Measurements from ENCODE around the gene PSMD14. TPM values are rescaled to one million over a fixed set of nuclear protein-coding genes. Genes with fewer than 3 reads are reported as not detected.

The PSMD14 gene
- total and polyA plus RNA-seq, 2 of the 13 experiments (the other 11 are each of a cell fraction or from before 2014, with no cell fraction given), result 60.6 to 149 TPM

GRCh38 chr2:161424891-161425727 is 116.9 kb downstream of the PSMD14 start:
- H3K27ac ChIP-seq (ENCODE audit: extremely low read length, insufficient read depth, low read length), result no peak overlapping the region
- H3K4me3 ChIP-seq (replicated peaks in 1 of 3; ENCODE audit: insufficient read depth in 1 of 3, low read depth in 2 of 3, low read length in 3 of 3), result no peak overlapping the region
- H3K79me2 ChIP-seq (ENCODE audit: insufficient read depth, low read length), result no peaks in the 10 kb centered on the region
- ChIA-PET CTCF (ENCODE audit: low intra/inter-chr PET ratio, low total read pairs) (no interaction called here), POLR2A (no interaction called here)
- no peak overlapping the region for H2AFZ ChIP-seq (ENCODE audit: low read length)
- ATAC-seq, result no peak
- DNase-seq (ENCODE audit: low spot score), result no peak
- no peak overlapping the region for H3K4me2 ChIP-seq (ENCODE audit: low read depth, low read length)
- peaks cover 2 to 47% of the 10 kb centered on the region in 2 experiments; a peak in 4 of 5 replicates for H3K27me3 ChIP-seq (ENCODE audit: control insufficient read depth in 1 of 2, insufficient read depth in 2 of 2, low read length in 2 of 2)
- in situ Hi-C loops (cut with HindIII; ENCODE audit: extremely low pct_ligation_motif_present, low pct_unique_long_range_greater_than_20kb) (no loop called here), intact Hi-C loops (cut with micrococcal nuclease; ENCODE audit: unreplicated experiment) (no loop called here)
- TF ChIP-seq MAFK (conservative IDR thresholded peaks at IDR 0.05 in 1 of 2, IDR thresholded peaks at IDR 0.05 in 1 of 2; ENCODE audit: low read length in 2 of 2), result peak; percentile 62 to 78
- TF ChIP-seq MAFF (IDR thresholded peaks at IDR 0.05; ENCODE audit: low read depth, low read length), result peak; percentile 73
- no peak for TF ChIP-seq MED1 (CRISPR knock-in tag; IDR thresholded peaks at IDR 0.05)
- H3K9me3 ChIP-seq (ENCODE audit: low read length), result no peaks in the 10 kb centered on the region
- H3K4me1 ChIP-seq (ENCODE audit: insufficient read depth, low read length), result no peaks in the 10 kb centered on the region
- BruUV-seq (replicated peaks), result no TSS peak
- H3K36me3 ChIP-seq (replicated peaks in 1 of 2; ENCODE audit: control insufficient read depth in 1 of 2, insufficient read depth in 2 of 2, low read length in 2 of 2), result no peaks in the 10 kb centered on the region
- no peak for FAIRE-seq
- H4K20me1 ChIP-seq (ENCODE audit: insufficient read depth, low read length), result no peaks in the 10 kb centered on the region
- 8% methylated on average over 4 of the region's 4 CpGs for WGBS (ENCODE audit: low lambda C conversion rate)
- no peak overlapping the region for H3K9ac ChIP-seq (ENCODE audit: insufficient read depth, low read depth, low read length)

GRCh38 chr2:161425728-161426454 is 117.7 kb downstream of the PSMD14 start:
- H2AFZ ChIP-seq (ENCODE audit: low read length), result no peak overlapping the region
- H3K9me3 ChIP-seq (ENCODE audit: low read length), result no peaks in the 10 kb centered on the region
- WGBS (ENCODE audit: low lambda C conversion rate), result 37% methylated on average over 17 of the region's 17 CpGs
- no peak overlapping the region for H3K9ac ChIP-seq (ENCODE audit: insufficient read depth, low read depth, low read length)
- intact Hi-C loops (cut with micrococcal nuclease; ENCODE audit: unreplicated experiment) (no loop called here), in situ Hi-C loops (cut with HindIII; ENCODE audit: extremely low pct_ligation_motif_present, low pct_unique_long_range_greater_than_20kb) (no loop called here)
- peaks cover 0 to 39% of the 10 kb centered on the region in 2 experiments; a peak in 3 of 5 replicates for H3K27me3 ChIP-seq (ENCODE audit: control insufficient read depth in 1 of 2, insufficient read depth in 2 of 2, low read length in 2 of 2)
- no peaks in the 10 kb centered on the region for H4K20me1 ChIP-seq (ENCODE audit: insufficient read depth, low read length)
- POLR2A ChIA-PET, result no interaction called here
- no peaks in the 10 kb centered on the region for H3K4me1 ChIP-seq (ENCODE audit: insufficient read depth, low read length)
- no peak overlapping the region for H3K4me2 ChIP-seq (ENCODE audit: low read depth, low read length)
- CTCF ChIA-PET (ENCODE audit: low intra/inter-chr PET ratio, low total read pairs), result no interaction called here
- H3K27ac ChIP-seq (ENCODE audit: extremely low read length, insufficient read depth, low read length), result no peak overlapping the region
- no peak for TF ChIP-seq MED8 (CRISPR knock-in tag; IDR thresholded peaks at IDR 0.05; ENCODE audit: insufficient replicate concordance)
- no peak for TF ChIP-seq XRCC5 (optimal IDR thresholded peaks at IDR 0.05; ENCODE audit: low read length)
- TF ChIP-seq ZNF816 (CRISPR knock-in tag; IDR thresholded peaks at IDR 0.05; ENCODE audit: borderline replicate concordance), result no peak
- ATAC-seq, result no peak
- no TSS peak for BruUV-seq (replicated peaks)
- H3K79me2 ChIP-seq (ENCODE audit: insufficient read depth, low read length), result no peaks in the 10 kb centered on the region
- no peak overlapping the region for H3K4me3 ChIP-seq (replicated peaks in 1 of 3; ENCODE audit: insufficient read depth in 1 of 3, low read depth in 2 of 3, low read length in 3 of 3)
- no peaks in the 10 kb centered on the region for H3K36me3 ChIP-seq (replicated peaks in 1 of 2; ENCODE audit: control insufficient read depth in 1 of 2, insufficient read depth in 2 of 2, low read length in 2 of 2)
- DNase-seq (ENCODE audit: low spot score), result no peak
- no peak for FAIRE-seq

All from HepG2 (cell line).